ENCODE data around the gene DDX6. TPM values are rescaled to one million over a fixed set of nuclear protein-coding genes. Genes with fewer than 3 reads are reported as not detected.
A peak's percentile ranks its signal among the peaks of the same experiment; 100 is the strongest.
"Not testable (repeated sequence)": the region's sequence is repeated elsewhere in the genome, so short reads cannot be mapped to it uniquely, and the experiment has no call there.

DDX6 gene
- total RNA-seq, 4 donors from 2014 or later, result 73.4 to 125 (median 98.2) TPM

GRCh38 chr11:118786657-118787056 is 4.3 kb downstream of the DDX6 start:
- H3K4me3 ChIP-seq, result no peak overlapping the region
- ATAC-seq, result no peak
- no peak for DNase-seq
- peak overlapping the region; percentile 50 to 63 (median 60) for H3K27ac ChIP-seq
- no peak for TF ChIP-seq POLR2A (IDR thresholded peaks at IDR 0.05)
- no peak for TF ChIP-seq CTCF (IDR thresholded peaks at IDR 0.05 in 4 of 5, conservative IDR thresholded peaks at IDR 0.05 in 1 of 5)
- no peaks in the 10 kb centered on the region for H3K27me3 ChIP-seq
- in situ Hi-C loops (cut with MboI; ENCODE audit: low sequenced_read_pairs in 4 of 4), result loop anchor here in 2 of 4 donors (10.0 to 25.0 kb wide), 3 partner anchors 99 to 151 kb away; partner anchors contain the start of genes BCL9L (in 1 of the 2) and TREH (in 1 of the 2)
- H3K36me3 ChIP-seq, result peaks cover 0 to 6% of the 10 kb centered on the region in 2 donors
- H3K9me3 ChIP-seq, result no peaks in the 10 kb centered on the region
- peaks cover 45 to 60% of the 10 kb centered on the region in 2 donors for H3K4me1 ChIP-seq
- intact Hi-C loops (cut with DNase I; ENCODE audit: low total_unique reads), result no loop called here

- no peaks in the 10 kb centered on the region for H3K27me3 ChIP-seq
- H3K4me1 ChIP-seq, result peaks cover 49 to 63% of the 10 kb centered on the region in 2 donors
- TF ChIP-seq POLR2A (IDR thresholded peaks at IDR 0.05), result no peak
- no peak for TF ChIP-seq CTCF (IDR thresholded peaks at IDR 0.05 in 4 of 5, conservative IDR thresholded peaks at IDR 0.05 in 1 of 5)
- H3K27ac ChIP-seq, result peak overlapping the region; percentile 50 to 63 (median 60)
- peaks cover 0 to 18% of the 10 kb centered on the region in 2 donors for H3K36me3 ChIP-seq
- H3K4me3 ChIP-seq, result no peak overlapping the region
- intact Hi-C loops (cut with DNase I; ENCODE audit: low total_unique reads), result no loop called here
- in situ Hi-C loops (cut with MboI; ENCODE audit: low sequenced_read_pairs in 4 of 4), result loop anchor here in 2 of 4 donors (10.0 to 25.0 kb wide), 3 partner anchors 98 to 152 kb away; partner anchors contain the start of genes BCL9L (in 1 of the 2) and TREH (in 1 of the 2)
- ATAC-seq (no peak), DNase-seq (no peak)
- no peaks in the 10 kb centered on the region for H3K9me3 ChIP-seq
Observed at GRCh38 chr11:118785362-118785761, 5.6 kb downstream of the DDX6 start.

- in situ Hi-C loops (cut with MboI; ENCODE audit: low sequenced_read_pairs in 4 of 4), result loop anchor here in 2 of 4 donors (10.0 to 25.0 kb wide), 3 partner anchors 97 to 153 kb away; partner anchors contain the start of genes BCL9L (in 1 of the 2) and TREH (in 1 of the 2)
Observed at GRCh38 chr11:118783724-118784495, 7.1 kb downstream of the DDX6 start.

GRCh38 chr11:118783324-118783723 is 7.6 kb downstream of the DDX6 start:
- H3K9me3 ChIP-seq; DNase-seq; H3K4me3 ChIP-seq; intact Hi-C loops (cut with DNase I; ENCODE audit: low total_unique reads); H3K27me3 ChIP-seq: not testable (repeated sequence)
- in situ Hi-C loops (cut with MboI; ENCODE audit: low sequenced_read_pairs in 4 of 4), result loop anchor here in 2 of 4 donors (10.0 to 25.0 kb wide), 3 partner anchors 96 to 154 kb away; partner anchors contain the start of genes BCL9L (in 1 of the 2) and TREH (in 1 of the 2)
- Histone ChIP-seq H3K27ac (peak overlapping the region; percentile 6 to 63 (median 11)), H3K4me1 (peaks cover 44 to 53% of the 10 kb centered on the region in 2 donors), H3K36me3 (peaks cover 0 to 36% of the 10 kb centered on the region in 2 donors)
- ATAC-seq, result peak in 1 of 2 donors; percentile 59

More at GRCh38 chr11:118783724-118784495, 7.1 kb downstream of the DDX6 start:
- Histone ChIP-seq H3K36me3 (peaks cover 0 to 30% of the 10 kb centered on the region in 2 donors), H3K9me3 (no peaks in the 10 kb centered on the region), H3K27me3 (no peaks in the 10 kb centered on the region), H3K27ac (peak overlapping the region; percentile 9 to 63 (median 42)), H3K4me3 (no peak overlapping the region), H3K4me1 (peaks cover 49 to 58% of the 10 kb centered on the region in 2 donors)
- intact Hi-C loops (cut with DNase I; ENCODE audit: low total_unique reads), result no loop called here
- ATAC-seq (peak in 1 of 2 donors; percentile 39), DNase-seq (peak in 1 of 2 donors; percentile 56)
- TF ChIP-seq POLR2A (IDR thresholded peaks at IDR 0.05), result no peak
- TF ChIP-seq CTCF (IDR thresholded peaks at IDR 0.05 in 4 of 5, conservative IDR thresholded peaks at IDR 0.05 in 1 of 5), result no peak

GRCh38 chr11:118778898-118779297 is 12.1 kb downstream of the DDX6 start:
- no peak for ATAC-seq
- TF ChIP-seq CTCF (IDR thresholded peaks at IDR 0.05 in 4 of 5, conservative IDR thresholded peaks at IDR 0.05 in 1 of 5), result no peak
- no peak for TF ChIP-seq POLR2A (IDR thresholded peaks at IDR 0.05)
- peaks cover 0 to 68% of the 10 kb centered on the region in 2 donors for H3K36me3 ChIP-seq
- intact Hi-C loops (cut with DNase I; ENCODE audit: low total_unique reads), result no loop called here
- no peak overlapping the region for H3K4me3 ChIP-seq
- H3K4me1 ChIP-seq, result peaks cover 21 to 23% of the 10 kb centered on the region in 2 donors
- in situ Hi-C loops (cut with MboI; ENCODE audit: low sequenced_read_pairs in 4 of 4), result loop anchor here in 2 of 4 donors (10.0 to 25.0 kb wide), 3 partner anchors 84 to 158 kb away; partner anchors contain the start of genes BCL9L (in 1 of the 2) and TREH (in 1 of the 2)
- H3K27me3 ChIP-seq, result no peaks in the 10 kb centered on the region
- peak overlapping the region in 1 of 4 donors; percentile 4 for H3K27ac ChIP-seq
- no peak for DNase-seq
- H3K9me3 ChIP-seq, result no peaks in the 10 kb centered on the region

Measured in gastrocnemius medialis (tissue), 4 donors.